HG02588 (cell line): Measurements from ENCODE around the gene SNAP91.
A peak's percentile ranks its signal among the peaks of the same experiment; 100 is the strongest.
"Not testable (repeated sequence)": the region's sequence is repeated elsewhere in the genome, so short reads cannot be mapped to it uniquely, and the experiment has no call there.

Experiments
- ATAC-seq: cut with Tn5 transposase; IDR thresholded peaks from one replicate; pipeline ENCODE4 v1.9.1; 2021; ENCODE audit warnings: mild to moderate bottlenecking, moderate library complexity; ENCODE audit not compliant: unreplicated experiment

SNAP91 gene

GRCh38 chr6:83551748-83552147 lies 157.2 kb downstream of the SNAP91 start:
- ATAC-seq, result not testable (repeated sequence)

GRCh38 chr6:83550482-83550881 lies 158.4 kb downstream of the SNAP91 start:
- ATAC-seq, result not testable (repeated sequence)

DNA sequence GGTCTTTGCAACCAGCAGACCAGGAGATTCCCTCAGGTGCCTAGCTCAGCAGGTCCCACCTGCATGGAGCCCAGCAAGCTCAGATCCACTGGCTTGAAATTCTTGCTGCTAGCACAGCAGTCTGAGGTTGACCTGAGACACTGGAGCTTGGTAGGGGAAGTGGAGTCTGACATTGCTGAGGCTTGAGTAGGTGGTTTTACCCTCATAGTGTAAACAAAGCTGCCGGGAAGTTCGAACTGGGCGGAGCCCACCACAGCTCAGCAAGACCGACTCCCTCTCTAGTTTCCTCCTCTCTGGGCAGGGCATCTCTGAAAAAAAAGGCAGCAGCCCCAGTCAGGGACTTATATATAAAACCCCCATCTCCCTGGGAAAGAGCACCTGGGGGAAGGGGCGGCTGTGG lies 162.3 kb downstream of the SNAP91 start:
- ATAC-seq, result no peak

GRCh38 chr6:83539678-83540077 lies 169.2 kb downstream of the SNAP91 start:
- no peak for ATAC-seq

DNA sequence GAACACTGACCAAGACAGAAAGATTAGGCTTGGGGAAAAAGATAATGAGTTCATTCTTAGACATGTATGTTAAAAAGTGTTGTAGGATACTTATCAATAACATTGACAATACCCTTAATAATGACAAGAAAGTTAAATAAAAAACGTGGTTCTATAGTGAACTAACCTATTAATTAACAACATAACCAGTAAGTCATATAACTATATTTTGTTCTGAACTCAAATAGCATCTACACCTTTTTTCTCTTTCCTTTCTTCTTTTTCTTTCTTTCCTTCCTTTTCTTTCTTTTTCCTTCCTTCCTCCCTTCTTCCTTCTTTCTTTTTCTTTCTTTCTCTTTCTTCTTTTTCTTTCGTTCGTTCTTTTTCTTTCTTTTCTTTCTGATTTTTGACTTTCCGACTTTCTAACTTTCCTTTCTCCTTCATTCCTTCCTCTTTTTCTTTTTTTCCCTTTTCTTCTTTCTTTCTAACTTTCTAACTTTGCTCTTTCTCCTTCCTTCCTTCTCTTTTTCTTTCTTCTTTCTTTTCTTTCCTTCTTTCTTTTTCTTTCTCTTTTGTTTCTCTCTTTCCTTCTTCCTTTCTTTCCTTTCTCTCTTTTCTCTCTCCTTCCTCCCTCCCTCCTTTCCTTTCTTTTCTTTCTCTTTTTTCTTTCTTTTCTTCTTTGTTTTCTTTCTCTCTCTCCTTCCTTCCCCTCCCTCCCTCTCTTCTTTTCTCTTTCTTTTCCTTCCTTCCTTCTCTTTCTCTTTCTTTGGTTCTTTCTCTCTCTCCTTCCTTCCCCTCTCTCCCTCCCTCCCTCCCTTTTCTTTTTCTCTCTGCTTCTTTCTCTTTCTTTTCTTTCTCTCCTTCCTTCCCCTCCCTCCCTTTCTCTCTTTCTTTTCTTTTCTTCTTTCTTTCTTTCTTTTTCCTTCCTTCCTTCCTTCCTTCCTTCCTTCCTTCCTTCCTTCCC lies 172.0 kb downstream of the SNAP91 start:
- no peak for ATAC-seq

DNA sequence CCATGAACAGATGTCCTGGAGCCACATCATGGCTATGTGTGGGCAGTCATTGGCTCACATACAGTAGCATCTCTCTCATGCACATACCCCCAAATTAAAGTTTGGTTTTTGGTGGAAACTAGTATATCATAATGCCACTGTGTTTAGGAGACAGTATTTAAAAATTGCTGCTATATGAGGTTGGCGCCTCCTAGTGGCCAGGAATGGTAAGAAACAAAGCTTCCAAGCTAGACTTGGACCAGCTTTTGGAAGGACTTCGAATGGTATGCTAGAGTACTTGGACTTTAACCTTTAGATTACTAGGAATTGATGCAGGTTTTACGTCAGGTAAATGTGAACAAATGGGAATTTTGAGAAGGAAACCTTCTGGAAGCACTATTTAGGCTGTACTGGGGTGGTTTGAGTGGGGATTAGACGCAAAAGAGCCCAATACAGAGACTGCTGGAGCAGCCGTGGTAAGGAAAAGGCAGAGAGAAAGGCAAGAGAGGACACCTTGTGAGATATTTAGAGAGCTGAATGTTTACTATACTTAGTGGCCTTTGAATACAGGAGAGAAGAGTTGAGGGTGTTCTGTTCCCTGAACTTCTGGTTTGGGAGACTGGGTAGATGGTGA lies 172.8 kb downstream of the SNAP91 start:
- ATAC-seq, result peak; percentile 80

GRCh38 chr6:83518816-83519480 lies 190.0 kb downstream of the SNAP91 start:
- no peak for ATAC-seq

GRCh38 chr6:83517500-83517899 lies 191.4 kb downstream of the SNAP91 start:
- no peak for ATAC-seq

GRCh38 chr6:83514866-83515466 lies 193.9 kb downstream of the SNAP91 start:
- ATAC-seq, result no peak

- ATAC-seq, result no peak
Observed at GRCh38 chr6:83514466-83514865, 194.4 kb downstream of the SNAP91 start.

GRCh38 chr6:83511901-83512681 lies 196.8 kb downstream of the SNAP91 start, which contains the start of gene PRSS35:
Gene PRSS35 (plus strand): TSS chr6:83512534. CDS start chr6:83523442, 10,908 bp downstream.
- no peak for ATAC-seq

DNA sequence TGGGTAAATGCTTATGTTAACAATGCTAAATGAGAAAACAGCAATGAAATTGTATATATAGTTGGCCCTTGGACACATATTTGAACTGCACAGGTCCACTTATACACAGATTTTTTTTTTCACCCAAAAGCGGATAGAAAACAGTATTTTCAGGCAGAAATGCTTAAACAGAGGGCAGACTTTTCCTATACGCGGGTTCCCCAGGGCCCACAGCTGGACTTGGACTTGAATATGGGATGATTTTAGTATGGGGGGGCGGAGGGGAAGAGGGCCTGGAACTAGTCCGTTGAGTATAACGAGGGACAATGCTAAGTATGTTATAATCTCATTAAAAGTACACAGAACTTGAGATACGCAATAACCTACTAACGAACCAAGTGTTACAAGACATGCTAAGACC lies 197.6 kb downstream of the SNAP91 start:
- no peak for ATAC-seq

DNA sequence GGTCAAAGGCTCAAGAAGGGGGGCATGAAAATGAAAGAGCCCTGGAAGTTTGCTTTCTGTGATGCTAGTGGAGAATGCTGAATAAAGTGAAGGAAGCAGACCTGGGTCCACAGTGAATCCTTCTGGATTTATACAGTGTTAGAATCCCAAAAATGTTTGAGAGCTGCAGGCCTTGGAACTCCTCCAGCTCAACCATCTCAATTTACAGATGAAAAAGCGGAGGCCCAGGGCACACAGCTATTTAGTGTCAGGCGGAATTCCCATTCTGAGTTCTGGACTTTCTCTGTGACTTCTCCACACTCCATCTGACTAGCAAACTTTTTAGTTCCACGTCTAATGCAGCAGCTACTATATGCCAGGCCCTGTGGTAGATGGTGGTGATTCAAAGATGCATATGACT lies 198.1 kb downstream of the SNAP91 start:
- no peak for ATAC-seq

DNA sequence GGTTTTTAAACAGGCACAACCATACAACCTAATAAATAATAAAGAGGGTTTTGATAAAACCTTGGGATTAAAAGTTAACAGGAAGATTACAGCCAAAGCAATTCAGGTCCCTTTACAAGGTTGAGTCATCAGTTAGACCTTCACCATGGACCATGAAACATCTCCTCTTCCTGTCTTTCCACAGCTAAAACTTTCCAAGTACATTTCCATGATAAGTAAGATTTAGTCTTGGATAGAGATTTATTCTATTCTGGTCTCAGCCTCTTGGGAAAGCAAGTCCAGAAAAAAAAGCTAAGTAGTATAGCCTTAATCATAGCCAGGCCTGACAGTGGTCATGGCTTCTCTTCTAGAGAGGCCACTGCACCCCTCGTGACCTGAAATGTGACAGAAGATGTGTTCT lies 199.5 kb downstream of the SNAP91 start:
- ATAC-seq, result no peak

DNA sequence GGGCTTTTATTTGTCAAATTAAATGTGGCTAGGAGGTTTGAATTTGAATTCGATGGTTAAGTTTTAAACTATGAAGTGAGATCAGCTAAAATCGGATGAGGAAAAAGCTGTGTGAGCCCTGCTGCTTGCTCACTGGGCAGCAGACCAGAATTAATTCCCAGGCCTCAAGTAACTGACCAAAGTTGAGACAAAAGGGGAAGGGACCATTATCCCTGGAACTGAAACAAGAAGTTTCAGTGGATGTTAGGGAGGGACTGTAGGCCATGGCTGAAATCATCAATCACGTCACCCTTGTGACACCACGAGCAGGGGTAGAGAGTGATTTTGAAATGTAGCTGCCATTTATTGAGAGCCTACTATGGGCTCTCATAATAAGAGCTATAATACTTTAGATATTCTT lies 203.5 kb downstream of the SNAP91 start:
- ATAC-seq, result no peak
